ENCODE data around the gene ALX3.
"Not testable (repeated sequence)": the region's sequence is repeated elsewhere in the genome, so short reads cannot be mapped to it uniquely, and the experiment has no call there.

ALX3 gene

DNA sequence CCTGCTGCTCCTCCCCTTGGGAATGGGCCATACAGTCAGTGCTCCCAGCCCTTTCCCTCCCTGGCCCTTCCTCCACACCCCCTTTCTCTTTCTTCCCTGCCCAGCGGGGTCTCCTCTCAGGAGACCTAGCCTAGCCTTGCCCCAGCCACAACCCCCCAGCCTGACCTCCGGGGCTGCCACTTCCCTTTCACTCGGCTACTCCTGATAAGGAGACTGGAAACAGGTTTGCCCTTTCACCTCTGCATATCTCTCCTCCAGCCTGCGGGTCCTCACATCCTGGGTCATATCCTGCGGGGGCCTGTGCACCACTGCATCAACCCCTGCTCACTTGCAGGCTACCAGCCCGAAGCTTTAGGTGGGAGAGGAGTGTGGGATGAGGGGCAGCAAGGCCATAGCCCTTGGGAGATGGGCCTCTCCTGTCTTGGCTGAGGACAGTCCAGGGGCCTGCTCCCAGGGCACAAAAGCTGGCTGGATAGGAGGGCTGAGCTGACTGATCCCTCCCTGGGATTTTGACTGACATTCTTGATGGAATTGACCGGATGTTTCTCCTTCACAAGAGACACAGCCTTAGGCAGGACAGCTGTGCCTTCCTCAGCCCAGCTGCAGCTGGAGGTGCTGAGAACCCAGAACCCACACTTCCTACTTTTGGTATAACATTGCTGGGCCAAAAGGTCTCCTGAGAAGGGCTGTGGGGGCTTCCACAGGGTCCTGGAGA lies 19.2 kb upstream of the ALX3 start:
- DNase-seq: no peak

DNA sequence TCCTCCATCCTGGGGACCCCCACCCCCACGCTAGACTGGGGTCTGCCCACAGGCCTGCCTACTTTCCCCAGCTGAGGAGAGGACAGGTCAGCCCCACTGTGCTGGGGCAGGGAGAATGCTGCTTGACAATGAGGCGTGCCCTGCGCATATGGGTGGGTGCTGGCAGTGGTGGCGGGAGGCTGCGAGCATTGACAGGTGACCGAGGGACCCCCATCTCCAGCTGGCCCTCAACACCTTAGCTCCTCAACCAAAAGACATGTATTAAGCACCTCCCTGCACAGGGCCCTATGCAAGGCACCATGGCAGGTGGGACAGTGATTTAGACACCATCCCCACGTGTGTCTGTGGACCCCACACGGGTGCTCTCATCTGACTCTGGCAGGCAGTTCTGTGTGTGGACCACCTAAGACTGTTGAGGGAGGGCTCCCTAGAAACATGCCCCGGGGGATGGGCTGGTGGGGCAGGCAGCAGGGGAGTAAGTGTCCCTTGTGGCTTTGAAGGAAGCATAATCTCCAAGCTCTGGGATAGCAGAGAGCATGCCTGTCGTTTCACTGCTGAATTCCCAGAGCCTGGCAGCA lies 18.4 kb upstream of the ALX3 start:
- DNase-seq: no peak

DNA sequence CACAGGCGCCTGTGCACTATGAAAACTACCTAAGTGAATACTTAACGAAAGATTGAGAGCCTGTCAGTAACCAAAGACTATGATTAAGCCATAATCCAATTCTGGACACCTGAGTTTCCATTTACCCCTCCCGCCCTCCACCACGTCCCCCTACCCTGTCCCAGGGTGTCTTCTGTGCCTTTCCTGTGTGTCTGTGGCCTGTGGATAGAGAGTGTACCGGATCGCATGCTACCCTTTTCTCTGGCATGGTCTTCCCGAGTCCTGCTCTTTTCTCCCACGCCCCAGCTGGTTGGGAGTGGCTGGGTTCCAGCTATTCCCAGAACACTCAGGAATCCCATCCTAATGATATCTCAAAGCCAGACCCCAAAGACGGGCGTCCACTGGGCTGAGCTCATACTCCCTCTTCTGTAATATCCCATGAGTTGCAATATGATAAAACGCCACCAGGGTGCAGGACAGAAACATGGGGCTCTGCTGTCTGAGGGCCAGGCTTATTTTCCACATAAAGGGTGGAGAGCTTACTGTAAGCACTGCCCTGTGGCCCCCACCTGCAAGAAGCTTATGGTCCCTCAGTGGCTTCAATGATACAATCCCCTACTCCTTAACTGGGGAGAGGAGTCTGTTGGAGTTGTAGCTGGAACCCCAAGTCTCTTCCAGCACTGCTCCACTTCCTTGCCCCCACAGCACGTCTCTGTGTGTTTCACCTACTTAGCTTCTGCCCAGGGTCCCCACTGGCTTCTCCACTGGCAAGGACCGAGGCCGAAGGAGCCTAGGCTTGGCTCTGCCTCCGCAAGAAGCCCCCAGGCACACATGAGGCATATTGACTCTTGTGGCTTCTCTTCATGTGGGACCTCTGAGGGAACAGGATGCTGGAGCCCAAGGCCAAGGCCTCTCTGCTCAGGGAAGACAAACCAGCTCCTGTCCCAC lies 17.6 kb upstream of the ALX3 start:
- no peak for DNase-seq

DNA sequence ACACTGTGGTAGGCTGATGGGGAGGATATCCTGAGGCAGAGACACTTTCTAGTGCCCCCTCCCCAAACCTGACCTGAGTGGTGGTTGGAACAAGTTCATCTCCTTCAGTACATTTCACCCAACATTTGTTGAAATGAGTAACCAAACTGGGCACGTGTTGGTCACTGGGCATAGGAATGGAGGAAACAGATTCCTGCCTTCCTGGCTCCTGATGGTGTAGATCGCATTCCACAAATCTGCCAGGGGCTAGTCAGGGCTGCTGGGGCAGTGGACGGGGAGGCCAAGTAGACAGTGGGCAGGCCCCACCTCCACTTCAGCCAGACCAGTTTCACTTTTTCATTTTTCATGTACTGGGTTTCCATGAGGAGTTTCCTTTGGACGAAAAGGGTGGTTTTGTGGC lies 16.5 kb upstream of the ALX3 start:
- no peak for DNase-seq

DNA sequence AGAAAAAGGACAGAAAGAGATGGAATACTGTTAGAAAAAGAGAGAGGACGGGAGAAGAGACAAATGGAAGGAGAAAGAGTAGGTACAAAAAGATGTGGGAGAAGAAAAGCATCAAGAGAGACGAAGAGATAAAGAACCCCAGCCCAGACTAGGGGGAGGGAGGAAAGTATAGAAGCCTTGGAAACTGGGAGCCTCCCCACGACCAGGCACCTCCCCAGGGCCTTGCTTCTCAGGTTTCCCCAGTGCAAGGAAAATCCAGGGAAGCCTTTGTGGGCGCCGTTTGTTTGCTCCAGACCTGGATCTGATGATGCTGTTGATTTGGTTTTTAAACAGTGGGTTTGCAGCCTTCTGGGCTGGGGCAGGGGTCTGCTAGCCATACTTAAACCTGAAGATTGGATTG lies 15.2 kb upstream of the ALX3 start:
- DNase-seq: no peak

DNA sequence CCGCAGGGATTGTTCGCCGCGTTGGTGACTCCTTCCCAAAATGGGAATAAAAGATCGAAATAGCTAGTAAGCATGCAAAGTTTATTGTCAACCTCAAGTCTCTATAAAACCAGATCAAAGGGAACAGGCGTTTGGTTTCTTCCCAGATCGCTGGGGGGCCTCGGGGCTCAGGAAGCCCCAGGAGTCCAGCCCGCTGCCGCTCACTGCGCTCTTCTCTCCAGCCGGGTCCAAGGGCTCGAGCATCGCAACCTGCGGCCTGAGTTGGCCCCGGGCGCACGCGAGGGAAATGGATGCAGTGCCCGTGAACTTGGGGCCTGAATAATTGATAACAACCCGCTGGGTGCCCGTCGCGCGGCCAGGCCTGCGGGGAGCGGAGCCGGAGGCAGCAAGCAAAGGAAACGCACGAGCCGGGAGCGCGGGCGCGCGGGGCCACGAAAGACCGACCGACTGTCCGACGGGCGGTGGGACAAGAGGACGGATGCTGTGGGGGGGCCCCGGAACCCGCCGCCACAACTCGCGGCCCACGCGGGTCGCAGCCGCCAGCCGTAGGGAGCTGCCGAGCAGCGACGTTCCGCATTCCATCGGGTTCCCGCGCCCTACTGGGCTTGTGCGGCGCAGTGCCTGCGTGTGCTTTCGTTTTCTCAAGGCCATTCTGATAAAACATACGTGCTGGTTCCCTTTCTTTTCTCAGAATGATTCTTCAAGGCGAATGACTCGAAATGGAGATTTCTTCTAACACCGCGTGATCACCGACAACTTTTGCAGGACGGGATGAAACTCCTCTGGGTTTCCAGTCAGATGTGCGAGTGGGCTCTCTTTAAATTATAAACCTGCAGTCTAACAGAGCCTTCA lies 14.0 kb upstream of the ALX3 start:
- peak; percentile 79 for DNase-seq

DNA sequence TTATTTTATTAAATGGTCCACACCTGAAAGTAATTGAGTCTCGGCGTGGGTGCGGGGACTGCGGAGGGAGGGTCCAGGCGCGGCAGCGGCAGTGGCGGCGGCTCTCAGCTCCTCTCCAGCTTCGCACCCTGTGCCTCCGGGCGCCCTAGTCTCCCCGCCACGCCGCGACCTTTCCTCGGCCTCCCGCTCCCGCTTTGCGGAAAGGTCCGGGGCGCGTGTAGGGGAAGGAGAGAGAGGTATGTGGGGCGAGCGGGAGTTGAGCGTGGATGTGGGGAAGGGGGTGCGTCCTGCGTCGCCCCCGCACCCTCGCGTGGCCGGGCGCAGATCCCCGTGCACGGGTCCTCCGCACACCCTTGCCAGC lies 13.4 kb upstream of the ALX3 start:
- DNase-seq: no peak

DNA sequence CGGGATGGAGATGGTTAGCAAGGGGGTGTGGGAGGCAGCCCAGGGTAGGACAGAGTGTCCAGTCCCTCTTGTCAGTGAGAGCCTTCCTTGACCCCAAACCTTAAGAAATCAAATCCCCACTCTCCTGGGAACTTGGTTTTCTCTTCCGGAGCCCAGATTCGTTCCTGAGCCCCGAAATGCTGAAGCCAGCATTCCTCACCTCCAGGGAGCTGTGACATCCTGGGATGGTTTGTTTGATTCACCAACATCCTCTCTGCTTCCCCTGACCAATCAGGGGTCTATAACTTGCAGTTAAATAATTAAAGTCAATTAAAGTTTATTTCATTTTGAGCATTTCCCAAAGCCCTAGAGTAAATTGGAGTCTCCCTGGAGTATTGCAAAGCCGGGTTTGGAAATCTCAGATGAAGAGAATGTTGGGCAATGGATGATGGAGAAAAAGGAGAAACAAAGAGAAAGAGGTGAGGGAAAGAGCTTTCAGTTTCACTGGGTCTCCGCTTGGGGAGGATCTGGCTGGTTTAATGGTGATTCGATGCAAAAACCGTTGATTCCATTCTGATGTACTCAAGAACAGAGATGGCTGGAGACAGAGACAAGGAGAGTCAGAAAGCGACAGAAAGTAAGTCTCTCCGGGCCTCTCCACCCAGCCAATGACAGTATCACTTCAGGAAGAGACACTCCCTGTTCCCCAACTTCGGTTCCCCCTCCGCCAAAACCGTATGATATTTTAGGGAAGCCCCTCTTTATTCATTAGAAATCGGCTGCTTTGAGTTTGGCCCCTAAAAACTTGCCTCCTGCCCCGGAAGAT lies 12.8 kb upstream of the ALX3 start:
- peak; percentile 66 for DNase-seq

DNA sequence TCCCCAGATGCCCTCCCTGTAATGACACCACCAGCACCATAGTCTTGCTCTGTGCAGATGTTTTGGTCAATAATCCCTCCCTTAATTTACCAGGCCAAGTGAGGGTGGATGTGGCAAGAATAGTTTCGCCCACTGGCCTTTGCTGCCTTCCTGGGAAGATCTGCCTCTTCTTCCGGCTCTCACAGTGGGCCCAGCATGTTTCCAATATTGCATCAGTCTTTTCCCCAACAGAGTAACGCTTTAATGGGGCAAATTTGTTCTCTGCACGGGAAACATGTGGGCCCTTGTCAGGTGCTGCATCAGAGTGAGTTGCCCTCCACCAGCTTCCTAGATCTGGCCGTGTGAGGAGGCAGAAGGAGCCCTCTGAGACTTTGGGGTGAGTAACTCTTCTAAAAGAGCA lies 12.0 kb upstream of the ALX3 start:
- DNase-seq: no peak

DNA sequence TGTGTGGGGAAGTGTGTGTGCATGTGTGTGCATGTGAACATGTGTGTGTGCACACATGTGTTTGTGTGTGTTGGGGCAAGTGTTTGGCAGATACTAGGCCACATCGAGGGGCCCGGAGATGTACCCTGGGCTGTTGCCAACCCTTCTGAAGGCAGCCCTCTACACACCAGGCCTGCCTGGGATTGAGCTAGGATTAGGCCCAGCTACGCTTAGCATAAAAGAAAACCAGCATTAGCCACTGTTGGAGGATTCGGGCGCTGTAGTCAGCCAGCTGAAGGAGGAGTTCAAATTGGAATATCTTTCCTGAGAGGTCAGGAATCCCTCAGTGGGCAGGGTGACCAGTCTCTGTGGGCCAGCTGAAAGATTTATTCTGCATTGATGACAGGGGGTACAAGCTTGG lies 10.6 kb upstream of the ALX3 start:
- no peak for DNase-seq

DNA sequence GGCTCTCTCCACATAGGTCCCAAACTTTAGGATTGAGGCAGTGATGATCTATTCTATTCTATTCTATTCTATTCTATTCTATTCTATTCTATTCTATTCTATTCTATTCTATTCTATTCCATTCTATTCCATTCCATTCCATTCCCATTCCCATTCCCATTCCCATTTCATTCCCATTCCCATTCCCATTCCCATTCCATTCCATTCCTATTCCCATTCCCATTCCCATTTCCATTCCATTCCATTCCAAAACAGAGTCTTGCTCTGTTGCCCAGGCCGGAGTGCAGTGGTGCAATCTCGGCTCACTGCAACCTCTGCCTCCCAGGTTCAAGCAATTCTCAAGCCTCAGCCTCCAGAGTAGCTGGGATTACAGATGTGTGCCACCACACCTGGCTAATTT lies 9.5 kb upstream of the ALX3 start:
- not testable (repeated sequence) for DNase-seq

DNA sequence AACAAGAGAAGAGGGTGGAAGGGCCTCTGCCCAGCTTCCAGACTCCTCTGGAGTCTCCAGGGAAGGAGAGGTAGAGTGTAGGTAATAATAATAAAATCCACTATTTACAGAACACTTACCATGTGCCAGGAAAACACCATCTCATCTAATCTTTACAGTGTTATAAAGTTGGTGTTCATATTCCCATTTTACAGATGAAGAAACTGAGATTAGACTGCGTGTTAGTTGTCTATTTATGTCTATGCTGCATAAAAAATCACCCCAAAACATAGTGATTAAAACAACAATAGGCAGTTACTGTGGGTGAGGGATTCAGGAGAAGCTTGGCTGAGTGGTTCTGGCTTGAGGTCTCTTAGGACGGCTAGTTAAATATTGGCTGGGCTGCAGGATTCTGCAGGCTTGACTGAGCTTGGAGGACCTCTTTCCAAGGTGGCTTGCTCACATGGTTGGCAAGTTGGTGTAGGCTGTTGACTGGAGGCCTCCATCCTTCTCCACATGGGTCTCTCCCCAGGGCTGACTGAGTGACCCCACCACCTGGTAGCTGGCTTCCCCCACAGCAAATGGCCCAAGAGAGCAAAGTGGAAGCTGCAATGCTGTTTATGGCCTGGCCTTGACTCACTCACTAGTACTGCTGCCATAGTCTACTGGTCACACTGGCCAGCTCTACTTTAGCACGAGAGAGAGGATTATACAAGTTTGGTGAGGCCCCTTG lies 6.5 kb upstream of the ALX3 start:
- no peak for DNase-seq

DNA sequence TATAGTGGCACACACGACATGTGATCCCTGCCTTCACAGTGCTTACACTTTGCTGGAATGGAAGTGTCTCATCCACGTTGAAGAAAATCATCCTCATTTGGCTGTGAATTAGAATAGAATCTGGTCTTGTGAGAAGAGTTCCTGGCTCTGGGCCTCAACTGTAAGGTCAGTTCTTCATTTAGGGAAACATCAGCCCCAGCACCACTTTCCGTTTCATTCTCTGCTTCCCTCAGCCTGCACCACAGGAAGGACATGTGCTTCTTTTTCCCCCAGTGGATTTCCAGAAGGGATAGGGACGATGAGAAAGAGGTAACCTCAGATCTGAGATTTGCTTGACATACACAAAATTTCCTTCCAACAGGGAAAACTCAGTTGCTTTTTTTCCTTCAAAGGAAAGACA lies 3.7 kb upstream of the ALX3 start:
- DNase-seq: no peak

DNA sequence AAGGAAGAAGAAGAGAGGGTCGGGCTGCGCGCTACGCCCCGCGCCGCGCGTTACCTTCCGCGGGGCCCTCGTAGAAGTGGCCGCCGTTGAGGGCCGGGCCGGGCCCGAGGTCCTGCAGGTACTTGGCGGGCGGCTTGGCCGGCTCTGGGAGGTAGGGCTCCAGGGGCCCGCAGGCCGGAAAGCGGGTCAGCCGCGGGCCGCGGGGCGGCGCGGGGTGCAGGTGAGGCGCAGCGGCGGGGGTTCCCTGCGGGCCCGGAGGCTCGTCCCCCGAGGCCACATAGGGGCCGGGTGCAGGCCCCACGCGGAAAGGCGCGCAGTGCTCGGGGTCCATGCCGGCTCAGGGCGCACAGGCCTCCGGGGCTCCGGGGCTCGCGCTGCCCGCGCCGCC lies 196 bp downstream of the ALX3 start:
- DNase-seq: no peak

DNA sequence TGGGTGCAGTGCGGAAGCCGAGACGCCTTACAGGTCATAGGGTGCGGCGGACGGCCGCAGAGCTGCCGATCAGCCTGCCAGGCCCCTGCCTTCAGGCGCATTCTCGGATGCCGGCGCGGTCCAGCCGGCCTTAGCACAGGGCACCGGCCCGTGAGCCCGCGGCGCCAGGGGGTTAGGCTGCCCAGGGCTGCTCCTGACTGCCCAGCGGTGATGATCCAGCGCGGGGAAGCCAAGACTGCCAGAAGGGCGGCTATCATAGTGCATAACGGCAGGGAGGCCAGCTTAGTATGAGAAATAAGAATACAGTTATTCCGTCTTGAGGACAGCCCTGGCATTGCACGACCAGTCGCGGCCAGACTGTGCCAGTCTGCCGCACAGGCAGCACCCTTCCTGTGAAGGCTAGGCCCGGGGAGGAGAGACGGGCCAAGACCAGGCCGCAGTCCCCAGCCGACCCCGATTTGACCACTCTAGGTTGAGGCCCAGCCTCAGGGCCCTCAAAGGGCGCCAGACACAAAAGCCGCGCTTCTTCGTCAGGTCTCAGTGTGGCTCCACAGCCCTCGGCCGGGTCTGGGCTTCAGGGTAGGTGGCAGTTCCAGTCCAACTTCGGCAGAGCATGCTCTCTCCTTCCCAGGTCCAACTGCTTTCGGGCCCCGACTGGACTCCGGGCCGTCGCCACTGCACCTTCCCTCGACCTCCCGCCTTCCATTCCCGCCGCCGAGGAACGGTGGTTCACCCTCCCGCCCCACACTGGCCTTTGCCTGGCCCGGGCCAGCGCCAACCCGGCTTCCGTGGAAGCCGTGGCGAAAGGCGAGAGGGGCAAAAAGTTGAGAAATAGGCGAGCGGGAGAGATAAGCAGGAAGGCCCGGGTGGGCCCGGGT lies 829 bp downstream of the ALX3 start:
- DNase-seq: no peak

DNA sequence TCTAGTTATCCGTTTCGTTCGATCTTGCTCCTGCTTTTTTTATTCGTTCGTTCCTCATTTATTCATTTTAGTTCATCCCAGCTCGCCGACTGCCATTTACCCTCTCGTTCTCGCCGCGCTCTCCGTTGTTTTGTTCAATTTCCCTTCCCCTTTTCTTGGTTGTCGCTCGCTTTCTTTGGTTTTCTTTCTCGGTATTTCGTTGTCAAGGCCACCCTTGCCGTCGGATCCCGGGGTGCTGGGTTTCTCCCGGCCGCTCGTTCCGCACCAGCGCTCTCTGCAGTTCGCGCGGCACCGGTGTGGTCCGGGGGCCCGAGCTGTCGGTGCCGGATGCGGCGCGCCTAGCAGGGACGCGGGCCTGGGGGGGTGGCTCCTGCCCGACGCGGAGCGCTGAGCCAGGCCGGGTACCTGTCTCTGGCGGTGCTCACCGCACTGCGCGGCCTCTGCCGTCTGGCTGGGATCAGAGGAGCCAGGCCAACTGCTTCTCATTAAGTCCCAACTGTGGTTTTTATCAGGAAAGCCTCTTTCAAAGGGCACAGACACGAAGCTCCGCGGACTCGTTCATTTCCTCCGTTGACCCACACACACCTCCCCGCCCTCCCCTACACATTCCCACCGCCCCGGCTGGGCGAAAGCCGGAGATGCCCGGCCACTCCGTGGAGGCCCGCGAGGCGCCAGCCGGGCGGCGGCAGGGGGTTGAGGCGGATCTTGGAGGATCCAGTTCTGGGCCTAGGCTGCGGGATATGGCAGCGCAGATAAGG lies 1.6 kb downstream of the ALX3 start:
- peak; percentile 80 for DNase-seq

DNA sequence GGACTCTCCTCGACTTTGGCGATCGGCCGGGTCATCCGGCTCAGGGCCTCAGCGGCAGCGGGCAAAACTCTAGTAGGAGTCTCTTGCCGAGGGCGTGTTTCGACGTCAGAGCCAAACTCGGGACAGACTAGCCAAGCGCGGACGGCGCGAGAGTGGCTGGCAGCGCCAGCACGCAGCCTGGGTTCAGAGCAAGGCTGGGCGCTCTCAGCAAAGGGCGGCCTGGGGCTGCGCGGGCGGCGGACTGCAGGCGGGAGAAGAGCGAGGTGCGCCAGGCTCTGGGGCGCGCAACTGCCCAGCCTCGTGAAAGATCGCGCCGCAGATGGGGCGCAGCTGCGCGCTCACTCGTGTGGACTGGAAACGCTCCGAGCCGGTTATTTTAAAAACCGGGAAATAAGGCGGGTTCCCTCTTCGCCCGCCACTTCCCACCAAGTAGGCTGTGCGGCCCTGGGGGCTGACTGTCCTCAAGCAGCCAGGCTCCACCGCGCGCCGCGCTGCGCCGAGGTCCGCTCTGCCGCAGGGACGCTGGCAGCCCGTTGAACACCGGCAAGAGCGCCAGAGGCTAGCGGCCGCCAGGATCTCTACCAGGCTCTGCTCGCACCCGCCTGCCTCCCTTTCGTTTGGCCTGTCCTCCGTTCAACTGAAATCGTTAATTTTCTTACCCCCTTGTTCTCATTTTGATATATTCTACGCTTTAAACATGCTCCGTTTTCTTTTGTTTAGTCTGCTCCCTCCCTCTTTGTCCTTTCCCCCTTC lies 2.4 kb downstream of the ALX3 start:
- peak; percentile 85 for DNase-seq

DNA sequence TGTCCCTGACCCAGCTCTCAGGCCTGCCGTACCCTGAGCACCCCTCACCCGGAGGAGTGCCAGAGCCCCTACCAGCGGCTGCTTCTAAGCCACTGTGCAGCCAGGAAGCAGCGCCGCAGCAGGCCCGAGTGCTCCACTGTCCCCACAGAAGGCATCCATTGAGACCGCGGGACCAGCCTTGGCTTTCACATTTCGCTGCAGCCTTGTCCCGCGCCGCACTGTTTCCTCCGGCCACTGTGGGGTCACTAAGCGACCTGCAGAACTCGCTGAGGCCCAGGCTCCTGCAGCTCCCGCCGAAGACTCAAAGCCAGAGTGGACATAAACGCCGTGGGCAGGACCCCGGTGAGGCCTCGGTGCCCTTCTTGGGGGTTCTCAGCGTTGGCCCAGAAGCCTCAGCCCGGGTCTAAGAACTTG lies 3.0 kb downstream of the ALX3 start:
- DNase-seq: no peak

Data from right kidney (tissue), 1 donor.